HG02610 (cell line): ENCODE results near the gene TXNRD2.

Experiments used
- ATAC-seq: cut with Tn5 transposase; IDR thresholded peaks from one replicate; pipeline ENCODE4 v1.9.1; 2021; ENCODE audit warnings: mild to moderate bottlenecking, moderate library complexity; ENCODE audit not compliant: unreplicated experiment

Gene TXNRD2

GRCh38 chr22:19868773-19869471 is 72.7 kb downstream of the TXNRD2 start:
- no peak for ATAC-seq

DNA sequence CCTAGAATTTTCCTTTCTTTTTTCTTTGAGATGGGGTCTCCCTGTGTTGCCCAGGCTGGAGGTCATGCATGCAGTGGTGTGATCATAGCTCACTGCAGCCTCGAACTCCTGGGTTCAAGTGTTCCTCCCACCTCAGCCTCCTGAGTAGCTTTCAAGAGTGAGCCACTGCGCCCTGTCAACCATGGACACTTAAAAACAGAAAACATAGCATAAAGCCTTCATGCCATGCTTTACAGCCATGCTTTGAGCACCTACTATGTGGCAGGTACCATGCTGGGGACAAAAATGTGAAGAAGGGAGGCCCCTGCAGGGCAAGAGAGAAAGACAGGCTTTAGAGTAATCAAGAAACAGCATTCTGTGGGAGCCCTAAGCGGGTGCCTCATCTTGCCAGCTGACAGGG is 73.3 kb downstream of the TXNRD2 start:
- no peak for ATAC-seq

DNA sequence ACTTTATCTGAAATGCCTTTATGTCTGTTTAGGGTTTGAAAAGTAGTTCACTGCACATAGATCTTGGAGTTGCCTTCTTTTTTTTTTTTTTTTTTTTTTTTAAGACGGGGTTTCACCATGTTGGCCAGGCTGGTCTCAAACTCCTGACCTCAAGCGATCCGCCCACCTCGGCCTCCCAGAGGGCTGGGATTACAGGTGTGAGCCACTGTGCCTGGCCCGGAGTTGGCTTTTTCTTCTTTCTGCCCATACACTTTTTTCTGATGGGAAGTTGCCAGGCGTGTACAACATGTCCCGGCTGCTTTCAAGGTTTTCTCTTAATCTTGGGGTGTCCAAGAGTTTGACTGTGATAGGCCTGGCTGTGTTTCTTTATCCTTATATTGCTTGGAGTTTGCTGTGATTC is 74.0 kb downstream of the TXNRD2 start:
- ATAC-seq, result no peak

- ATAC-seq, result no peak
These were observed 75.0 kb downstream of the TXNRD2 start for GRCh38 chr22:19866665-19867009.

DNA sequence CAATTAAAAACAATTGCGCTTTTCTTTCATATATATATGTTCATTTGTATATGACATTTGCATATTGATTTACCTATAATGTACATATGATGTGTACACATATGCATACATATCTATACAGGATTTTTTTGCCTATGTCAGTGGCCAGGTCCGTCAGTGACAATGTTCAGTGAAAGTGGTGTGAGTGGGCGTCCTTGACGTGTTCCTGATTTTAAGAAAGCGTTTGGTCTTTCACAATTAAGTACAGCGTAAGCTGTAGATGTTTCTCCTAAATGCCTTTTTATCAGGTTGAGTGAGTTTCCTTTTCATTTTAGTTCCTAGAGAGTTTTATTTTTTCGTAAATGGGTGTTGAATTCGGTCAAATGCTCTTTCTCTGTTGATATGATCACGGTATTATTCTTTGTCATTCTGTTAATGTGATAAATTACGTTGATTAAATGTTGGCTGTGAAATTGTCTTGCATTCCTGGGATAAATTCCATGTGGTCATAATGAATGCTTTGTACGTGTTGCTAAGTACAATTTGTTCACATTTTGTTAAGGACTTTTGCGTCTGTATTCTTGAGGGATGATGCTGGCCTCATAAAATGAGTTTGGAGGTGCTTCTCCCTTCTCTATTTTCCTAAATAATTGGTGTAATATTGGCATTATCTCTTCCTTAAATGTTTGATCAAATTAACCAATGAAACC is 76.3 kb downstream of the TXNRD2 start:
- ATAC-seq, result no peak

DNA sequence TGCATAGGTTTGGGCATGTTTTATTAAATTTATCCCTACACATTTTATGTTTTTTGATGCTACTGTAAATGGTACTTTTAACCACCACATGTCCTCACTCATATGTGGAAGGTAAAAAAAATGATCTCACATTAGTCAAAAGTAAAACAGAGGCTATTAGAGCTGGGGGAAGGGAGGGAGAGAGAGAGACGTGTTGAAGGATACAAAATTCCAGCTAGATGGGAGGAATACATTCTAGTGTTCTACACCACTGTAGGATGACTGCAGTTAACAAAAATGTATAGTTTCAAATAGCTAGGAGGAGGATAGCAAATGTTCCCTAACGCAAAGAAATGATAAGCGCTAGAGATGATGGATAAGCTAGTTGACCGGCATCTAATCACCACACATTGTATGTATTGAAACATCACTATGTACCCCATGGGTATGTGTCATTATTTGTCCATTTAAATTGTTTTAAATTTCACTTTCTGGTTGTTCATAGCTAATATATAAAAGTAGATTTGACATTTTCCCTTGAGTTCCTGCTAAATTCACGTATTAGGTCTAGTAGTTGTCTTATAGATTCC is 77.0 kb downstream of the TXNRD2 start:
- ATAC-seq, result no peak

DNA sequence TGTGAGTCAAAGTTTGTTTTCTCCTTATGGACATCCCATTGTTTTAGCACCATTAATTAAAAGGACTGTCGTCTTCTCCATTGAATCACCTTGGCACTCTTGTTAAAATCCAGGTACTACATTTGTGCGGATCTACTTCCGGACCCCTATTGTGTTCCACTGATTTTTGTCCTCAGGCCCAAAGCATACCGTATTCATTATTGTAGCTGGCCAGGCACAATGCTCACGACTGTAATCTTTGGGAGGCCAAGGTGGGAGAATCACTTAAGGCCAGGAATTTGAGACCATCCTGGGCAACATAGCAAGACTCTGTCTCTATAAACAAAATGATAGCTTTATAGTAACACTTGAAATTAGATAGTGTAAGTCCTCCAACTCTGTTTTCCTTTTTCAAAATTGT is 78.0 kb downstream of the TXNRD2 start:
- ATAC-seq, result no peak

GRCh38 chr22:19862619-19863246 is 78.9 kb downstream of the TXNRD2 start:
- no peak for ATAC-seq

DNA sequence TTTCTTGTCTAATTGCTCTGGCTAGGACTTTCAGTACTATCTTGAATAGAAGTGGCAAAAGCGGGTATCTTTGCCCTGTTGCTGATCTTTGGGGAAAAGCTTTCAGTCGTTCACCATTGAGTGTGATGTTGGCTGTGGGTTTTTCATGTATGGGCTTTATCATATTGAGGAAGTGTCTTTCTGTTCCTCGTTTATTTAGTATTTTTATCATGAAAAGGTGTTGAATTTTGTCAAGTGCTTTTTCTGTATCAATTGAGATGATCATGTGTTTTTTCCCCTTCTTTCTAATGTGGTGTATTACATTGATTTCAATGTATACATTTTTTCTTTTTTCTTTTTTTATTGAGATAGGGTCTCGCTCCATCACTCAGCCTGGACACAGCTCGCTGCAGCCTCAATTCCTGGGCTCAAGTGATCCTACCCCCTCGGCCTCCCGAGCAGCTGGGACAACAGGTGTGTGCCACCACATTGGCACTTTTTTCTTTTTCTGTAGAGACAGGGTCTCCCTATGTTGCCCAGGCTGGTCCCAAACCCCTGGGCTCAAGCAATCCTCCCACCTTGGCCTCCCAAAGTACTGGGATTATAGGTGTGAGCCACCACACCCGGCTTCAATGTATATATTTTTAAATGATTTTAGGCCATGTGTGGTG is 81.6 kb downstream of the TXNRD2 start:
- ATAC-seq, result no peak

DNA sequence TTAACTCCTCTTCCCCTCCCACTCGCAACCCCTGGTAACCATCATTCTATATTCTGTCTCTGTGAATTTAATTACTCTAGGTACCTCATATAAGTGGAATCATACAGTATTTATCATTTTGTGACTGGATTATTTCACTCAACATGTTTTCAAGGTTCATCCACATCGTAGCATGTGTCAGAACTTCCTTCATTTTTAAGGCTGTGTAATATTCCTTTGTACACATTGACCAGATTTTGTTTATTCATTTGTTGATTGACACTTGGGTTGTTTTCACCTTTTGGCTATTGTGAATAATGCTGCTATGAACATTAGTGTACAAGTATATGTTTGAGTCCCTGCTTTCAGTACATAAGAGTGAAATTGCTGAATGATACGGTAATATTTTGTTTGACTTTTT is 84.2 kb downstream of the TXNRD2 start:
- no peak for ATAC-seq

- peak; percentile 33 for ATAC-seq
These were observed 85.9 kb downstream of the TXNRD2 start for GRCh38 chr22:19855504-19856409.

- peak; percentile 79 for ATAC-seq
These were observed 86.7 kb downstream of the TXNRD2 start, which contains the start of the genes GNB1L and RTL10 for GRCh38 chr22:19854778-19855503. Gene GNB1L, minus strand, starts transcription at chr22:19854874. Its CDS starts 33,519 bp downstream, at chr22:19821355. Gene RTL10, minus strand, starts transcription at chr22:19854874. Its CDS starts 2,613 bp downstream, at chr22:19852261.

DNA sequence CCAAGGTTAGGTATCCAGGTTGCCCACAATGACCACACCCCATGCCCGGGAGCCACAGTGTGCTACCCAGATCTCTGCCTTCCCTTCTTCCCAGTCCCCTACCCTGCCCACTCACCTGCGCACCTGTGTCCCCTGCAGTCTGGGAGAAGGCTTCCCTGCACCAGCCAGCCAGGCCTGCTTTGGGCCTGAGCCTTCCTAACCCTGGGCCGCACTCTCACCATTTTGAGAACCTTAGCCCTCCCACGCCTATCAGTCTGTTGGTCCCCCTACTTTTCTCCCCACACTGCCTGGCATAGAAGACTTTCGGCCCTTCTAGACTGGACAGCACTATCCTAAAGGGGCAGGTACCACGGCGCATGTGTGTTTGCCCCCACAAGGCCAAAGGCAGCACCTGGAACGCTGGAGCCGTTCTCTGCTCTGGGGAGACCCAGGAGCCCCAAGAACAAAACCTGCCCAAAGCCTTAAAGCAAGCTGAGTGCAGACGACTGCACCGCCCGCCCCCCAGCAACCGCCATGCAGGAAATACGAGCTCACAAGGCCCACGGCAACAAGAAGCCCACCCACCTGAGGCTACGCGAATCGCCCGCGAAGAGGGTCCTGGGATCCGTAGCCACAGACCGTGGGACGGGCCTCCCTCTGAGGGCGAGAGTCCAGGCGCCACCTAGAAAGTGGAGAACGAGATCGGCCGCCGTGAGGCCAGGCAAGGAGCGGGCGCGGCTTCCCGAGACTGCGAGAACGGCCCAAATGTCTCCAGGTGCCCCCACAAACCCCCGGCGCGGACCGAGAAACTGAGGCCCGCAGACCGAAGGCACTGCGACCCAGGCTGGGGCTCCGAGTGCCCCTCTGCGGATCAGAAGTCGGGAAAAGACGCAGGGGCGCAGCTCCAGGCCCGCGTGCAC is 87.5 kb downstream of the TXNRD2 start:
- no peak for ATAC-seq

DNA sequence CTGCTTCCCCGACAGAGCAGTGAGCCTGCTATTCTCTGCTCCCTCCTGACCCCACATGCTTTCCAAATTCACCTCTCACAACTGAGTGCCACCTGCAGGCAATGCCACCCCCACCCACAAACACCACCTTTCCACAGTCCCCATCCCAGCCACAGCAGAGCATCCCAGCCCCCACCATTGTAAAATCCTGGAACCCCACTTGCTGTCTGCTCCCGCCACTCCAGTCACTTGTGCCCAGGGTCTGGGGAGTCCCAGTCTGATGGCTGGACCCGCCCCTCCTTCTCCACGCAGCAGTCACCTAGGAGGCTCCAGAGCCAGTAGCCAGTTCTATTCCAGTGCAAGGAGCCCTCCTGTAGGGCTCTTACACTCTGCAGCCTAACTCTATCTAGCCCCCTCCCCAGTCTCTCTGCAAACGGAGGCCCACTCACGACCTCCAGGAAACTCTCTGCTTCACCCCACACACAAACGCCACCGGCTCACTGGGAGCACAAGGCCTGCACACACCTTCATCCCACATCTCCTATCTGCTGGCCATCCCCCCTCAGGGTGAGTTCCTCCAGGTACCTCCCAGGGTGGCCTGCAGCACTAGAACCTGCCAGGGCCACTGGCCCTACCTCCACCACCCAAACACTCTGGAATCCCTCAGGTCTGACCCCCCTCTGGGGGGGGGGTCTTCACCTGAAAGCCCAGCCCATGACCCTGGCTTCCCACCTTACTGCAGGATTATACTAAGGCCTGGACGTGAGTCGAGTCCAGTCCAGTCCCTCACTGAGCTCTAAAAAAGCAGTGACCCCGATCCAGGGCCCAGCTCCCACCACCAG is 88.3 kb downstream of the TXNRD2 start:
- ATAC-seq, result no peak

DNA sequence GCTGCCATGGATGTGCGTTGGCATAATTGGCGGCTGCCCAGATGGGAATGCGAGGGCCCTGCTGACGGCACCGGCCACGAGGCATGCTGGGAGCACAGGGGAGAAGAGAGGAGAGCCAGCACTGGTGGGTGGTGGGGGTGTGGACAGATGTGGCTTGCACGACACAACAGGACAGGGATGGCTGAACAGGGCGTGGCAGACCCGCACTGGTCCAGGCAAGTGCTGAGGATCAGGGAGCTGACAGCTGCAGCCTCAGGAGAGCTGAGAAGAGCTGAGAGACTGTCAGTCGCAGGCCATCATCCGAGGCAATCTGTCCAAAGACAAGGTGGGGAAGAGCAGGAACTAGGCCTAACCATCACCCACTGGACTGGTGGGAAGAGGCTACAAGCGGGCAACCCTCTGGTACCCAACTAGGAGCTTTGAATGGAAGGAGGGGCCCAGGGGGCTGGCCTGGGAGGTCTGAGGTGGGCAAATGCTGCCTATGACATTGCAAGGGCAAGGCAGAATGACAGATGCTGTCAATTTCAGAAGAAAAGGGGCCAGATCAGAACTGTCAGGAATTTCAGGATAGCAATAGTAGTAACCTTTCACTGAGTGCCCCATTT is 89.3 kb downstream of the TXNRD2 start:
- no peak for ATAC-seq

DNA sequence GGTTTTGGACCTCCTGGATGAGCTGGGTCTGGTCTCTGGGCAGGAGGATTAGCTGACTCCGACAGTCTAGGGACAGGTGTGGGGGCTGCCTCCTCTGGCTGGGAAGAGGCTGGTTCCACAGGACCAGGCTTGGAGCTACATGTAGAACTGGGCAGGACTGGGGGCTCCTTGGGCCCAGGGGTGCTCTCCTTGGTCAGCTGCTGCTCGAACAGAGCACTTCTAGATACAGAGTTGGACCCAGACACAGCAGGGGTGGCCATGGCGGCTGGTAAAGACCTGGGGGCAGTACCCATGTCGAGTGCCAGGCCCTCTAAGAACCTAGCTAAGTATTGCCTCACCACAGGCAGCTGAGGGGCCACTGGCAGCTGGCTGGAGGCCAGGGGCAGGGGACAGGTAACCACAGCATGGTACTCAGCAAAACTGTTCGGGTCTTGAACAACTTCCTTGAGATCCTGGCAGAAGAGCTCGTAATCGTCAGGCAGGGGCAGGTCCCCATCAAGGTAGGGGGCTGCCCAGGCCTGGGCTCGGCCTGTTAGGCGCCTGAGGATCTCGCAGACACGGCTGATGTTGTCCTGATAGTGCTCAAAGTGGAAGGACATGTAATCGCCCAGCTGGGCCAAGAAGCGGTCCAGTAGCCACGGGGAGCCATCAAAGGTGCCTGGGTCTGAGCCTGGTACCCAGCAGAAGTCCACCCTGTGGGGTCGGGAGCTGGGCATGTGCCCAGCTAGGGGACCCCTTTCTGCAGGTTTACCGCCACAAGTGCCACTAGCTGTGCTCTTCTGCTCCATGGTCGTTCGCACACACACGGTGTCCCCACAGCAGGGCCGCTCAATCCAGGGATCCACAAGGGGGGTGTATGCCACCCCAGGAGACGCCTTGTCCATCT is 90.1 kb downstream of the TXNRD2 start:
- no peak for ATAC-seq
